HL-60 (cell line): ENCODE measurements around the gene LINGO1.

Experiments used
- DNase-seq, 2 experiments: peaks; one replicate each; pipeline ENCODE4 v3.0.0-alpha.2; 2010 to 2020; ENCODE audit warnings: low read depth in 1 of 2, low spot score in 1 of 2
- H3K27ac ChIP-seq: fragments of 250-450 bp; sonication (Bioruptor Pico); replicated peaks from 2 replicates; pipeline ENCODE4 v1.5.1; 2020; ENCODE audit warnings: mild to moderate bottlenecking, moderate library complexity
- H3K27me3 ChIP-seq: fragments of 250-450 bp; sonication (Bioruptor Pico); 2 replicates; pipeline ENCODE4 v1.5.1; 2021; ENCODE audit warnings: mild to moderate bottlenecking, moderate library complexity; ENCODE audit not compliant: insufficient read depth, poor library complexity, severe bottlenecking
- H3K4me3 ChIP-seq: replicated peaks from 2 replicates; pipeline ENCODE4 v1.5.1; 2011; ENCODE audit warnings: mild to moderate bottlenecking, control low read depth, low read length; ENCODE audit not compliant: insufficient read depth
- GABPA ChIP-seq: IDR thresholded peaks from 2 replicates; pipeline ENCODE4 v1.6.1; 2012; ENCODE audit warnings: low read depth
- POLR2AphosphoS5 ChIP-seq: IDR thresholded peaks from 2 replicates; pipeline ENCODE4 v1.6.1; 2012; ENCODE audit warnings: low read depth
- SPI1 ChIP-seq: IDR thresholded peaks from 2 replicates; pipeline ENCODE4 v1.6.1; 2012; ENCODE audit warnings: low read depth, mild to moderate bottlenecking, borderline replicate concordance
- TF ChIP-seq, protein P1 (sequence below): IDR thresholded peaks from 2 replicates; pipeline ENCODE4 v1.6.1; 2012; ENCODE audit warnings: low read depth; ENCODE audit not compliant: insufficient replicate concordance
- TF ChIP-seq, protein P2 (sequence below): IDR thresholded peaks from one replicate; pipeline ENCODE4 v1.5.1; 2011; ENCODE audit warnings: low read length, control low read depth, inconsistent platforms; ENCODE audit not compliant: insufficient read depth

The LINGO1 gene

DNA sequence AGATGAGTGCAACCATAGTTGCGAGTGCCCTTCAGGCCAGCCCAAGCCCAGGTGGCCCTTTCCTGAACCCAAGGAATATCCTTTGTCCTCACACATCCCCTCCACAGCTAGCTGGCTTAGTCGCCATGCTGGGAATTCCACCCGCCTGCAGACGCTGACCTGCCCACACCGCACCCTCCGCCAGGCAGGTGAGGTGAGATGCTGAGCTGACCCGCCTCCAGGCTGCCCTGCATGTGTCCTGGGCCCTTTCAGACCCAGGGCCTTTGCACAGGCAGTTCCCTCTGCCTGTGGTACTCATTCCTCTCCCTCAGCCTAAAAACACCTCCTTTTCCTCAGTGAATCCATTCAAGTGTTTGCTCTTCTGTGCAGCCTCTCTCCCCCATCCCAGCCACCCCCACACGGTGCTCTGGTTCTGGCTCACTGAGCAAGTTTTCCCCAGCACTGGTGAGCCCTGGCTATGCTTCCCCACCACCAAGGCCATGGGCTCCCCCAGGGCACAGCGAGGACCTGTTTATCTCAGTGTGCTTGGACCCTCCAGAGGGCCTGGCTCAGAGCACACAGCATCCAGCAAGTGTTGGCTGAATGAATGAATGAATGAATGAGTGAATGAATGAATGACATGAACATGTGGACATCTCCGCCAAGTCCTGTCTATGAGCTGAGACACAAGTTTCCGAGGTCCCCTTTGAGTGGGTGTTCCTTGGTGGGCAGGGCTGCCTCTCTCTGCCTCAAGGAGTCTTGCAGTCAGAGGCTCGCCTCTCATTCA is 33.0 kb upstream of the LINGO1 start:
- Histone ChIP-seq H3K4me3 (no peak overlapping the region), H3K27ac (no peak overlapping the region), H3K27me3 (no peaks in the 10 kb centered on the region)
- TF ChIP-seq, protein P1, sequence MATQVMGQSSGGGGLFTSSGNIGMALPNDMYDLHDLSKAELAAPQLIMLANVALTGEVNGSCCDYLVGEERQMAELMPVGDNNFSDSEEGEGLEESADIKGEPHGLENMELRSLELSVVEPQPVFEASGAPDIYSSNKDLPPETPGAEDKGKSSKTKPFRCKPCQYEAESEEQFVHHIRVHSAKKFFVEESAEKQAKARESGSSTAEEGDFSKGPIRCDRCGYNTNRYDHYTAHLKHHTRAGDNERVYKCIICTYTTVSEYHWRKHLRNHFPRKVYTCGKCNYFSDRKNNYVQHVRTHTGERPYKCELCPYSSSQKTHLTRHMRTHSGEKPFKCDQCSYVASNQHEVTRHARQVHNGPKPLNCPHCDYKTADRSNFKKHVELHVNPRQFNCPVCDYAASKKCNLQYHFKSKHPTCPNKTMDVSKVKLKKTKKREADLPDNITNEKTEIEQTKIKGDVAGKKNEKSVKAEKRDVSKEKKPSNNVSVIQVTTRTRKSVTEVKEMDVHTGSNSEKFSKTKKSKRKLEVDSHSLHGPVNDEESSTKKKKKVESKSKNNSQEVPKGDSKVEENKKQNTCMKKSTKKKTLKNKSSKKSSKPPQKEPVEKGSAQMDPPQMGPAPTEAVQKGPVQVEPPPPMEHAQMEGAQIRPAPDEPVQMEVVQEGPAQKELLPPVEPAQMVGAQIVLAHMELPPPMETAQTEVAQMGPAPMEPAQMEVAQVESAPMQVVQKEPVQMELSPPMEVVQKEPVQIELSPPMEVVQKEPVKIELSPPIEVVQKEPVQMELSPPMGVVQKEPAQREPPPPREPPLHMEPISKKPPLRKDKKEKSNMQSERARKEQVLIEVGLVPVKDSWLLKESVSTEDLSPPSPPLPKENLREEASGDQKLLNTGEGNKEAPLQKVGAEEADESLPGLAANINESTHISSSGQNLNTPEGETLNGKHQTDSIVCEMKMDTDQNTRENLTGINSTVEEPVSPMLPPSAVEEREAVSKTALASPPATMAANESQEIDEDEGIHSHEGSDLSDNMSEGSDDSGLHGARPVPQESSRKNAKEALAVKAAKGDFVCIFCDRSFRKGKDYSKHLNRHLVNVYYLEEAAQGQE = no peak
- TF ChIP-seq POLR2AphosphoS5 = no peak
- TF ChIP-seq, protein P2, sequence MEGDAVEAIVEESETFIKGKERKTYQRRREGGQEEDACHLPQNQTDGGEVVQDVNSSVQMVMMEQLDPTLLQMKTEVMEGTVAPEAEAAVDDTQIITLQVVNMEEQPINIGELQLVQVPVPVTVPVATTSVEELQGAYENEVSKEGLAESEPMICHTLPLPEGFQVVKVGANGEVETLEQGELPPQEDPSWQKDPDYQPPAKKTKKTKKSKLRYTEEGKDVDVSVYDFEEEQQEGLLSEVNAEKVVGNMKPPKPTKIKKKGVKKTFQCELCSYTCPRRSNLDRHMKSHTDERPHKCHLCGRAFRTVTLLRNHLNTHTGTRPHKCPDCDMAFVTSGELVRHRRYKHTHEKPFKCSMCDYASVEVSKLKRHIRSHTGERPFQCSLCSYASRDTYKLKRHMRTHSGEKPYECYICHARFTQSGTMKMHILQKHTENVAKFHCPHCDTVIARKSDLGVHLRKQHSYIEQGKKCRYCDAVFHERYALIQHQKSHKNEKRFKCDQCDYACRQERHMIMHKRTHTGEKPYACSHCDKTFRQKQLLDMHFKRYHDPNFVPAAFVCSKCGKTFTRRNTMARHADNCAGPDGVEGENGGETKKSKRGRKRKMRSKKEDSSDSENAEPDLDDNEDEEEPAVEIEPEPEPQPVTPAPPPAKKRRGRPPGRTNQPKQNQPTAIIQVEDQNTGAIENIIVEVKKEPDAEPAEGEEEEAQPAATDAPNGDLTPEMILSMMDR = no peak
- no peak for TF ChIP-seq SPI1
- TF ChIP-seq GABPA = no peak
- DNase-seq = no peak

DNA sequence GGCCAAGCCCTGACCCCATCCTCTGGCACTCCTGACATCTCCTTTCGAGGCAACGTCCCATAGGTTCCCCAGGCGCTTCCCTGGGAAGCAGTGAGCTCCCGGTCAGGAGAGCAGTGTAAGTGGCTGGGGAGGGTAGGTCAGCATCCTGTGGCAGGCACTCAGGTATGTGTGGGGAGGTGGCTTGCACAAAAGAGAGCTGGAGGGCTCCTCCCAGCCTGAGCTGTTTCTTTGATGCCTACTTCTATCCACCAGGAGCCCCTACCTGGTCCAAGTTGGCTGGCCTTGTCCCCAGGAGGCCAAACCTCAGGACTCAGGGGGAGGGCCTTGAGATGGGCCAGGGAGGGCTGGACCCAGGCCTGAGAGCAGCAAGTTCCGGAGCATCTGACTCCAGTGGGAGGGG is 31.7 kb upstream of the LINGO1 start:
- Histone ChIP-seq H3K27me3 (no peaks in the 10 kb centered on the region), H3K4me3 (no peak overlapping the region), H3K27ac (no peak overlapping the region)
- TF ChIP-seq GABPA (no peak), SPI1 (no peak), POLR2AphosphoS5 (no peak)
- TF ChIP-seq, protein P2 = no peak
- TF ChIP-seq, protein P1 = no peak
- DNase-seq = no peak

DNA sequence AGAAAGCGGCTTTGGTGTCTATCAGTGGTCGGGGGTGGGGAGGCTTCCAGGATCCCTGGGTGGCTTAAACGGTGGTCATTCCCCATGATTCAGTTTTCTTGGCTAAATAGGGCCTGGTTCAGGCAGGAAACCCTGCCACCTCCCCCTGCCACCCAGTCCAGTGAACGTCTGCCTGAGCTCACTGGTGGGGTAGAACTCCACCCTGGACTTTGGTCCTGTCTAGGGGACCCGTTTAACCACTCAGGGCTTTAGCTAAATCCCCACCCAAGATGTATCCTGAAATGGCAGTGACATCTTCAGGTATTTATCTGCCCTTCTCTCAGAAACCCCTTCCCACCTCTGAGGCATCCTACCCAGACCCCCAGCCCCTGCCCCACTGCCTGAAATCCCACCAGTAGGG is 30.5 kb upstream of the LINGO1 start:
- TF ChIP-seq, protein P2 = no peak
- Histone ChIP-seq H3K4me3 (no peak overlapping the region), H3K27me3 (no peaks in the 10 kb centered on the region), H3K27ac (no peak overlapping the region)
- DNase-seq = no peak
